Limb (tissue), 2 donors: ENCODE results near the gene ECEL1.

Experiments used
- DNase-seq, 2 donors: peaks; one replicate each; pipeline ENCODE4 v3.0.0-alpha.2; 2016; ENCODE audit errors: extremely low spot score in 2 of 2

ECEL1 gene

DNA sequence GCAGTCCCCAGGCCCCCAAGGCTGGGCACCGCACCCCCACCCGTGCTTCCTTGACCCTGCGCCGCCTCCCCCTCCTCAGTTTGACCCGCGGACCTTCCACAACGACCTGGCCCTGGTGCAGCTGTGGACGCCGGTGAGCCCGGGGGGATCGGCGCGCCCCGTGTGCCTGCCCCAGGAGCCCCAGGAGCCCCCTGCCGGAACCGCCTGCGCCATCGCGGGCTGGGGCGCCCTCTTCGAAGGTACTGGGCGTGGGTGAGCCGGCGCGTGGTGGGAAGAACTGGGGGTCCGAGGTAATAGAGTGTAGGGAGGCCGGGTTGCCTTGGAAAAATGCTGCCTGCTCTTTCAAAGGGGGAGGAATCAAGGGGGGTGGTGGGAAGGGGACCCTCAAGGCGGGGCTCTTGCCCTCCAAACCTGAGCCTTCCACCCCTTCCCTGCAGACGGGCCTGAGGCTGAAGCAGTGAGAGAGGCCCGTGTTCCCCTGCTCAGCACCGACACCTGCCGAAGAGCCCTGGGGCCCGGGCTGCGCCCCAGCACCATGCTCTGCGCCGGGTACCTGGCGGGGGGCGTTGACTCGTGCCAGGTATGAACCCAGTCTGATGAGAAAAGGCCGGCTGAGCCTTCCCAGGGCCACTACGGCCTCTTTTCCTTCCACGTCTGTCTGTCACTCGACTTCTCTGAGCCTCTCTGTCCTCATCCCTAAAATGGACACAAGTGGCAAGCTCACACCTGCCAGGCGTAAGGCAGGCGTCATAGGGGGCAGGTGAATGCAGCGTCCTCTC, 35.2 kb upstream of the ECEL1 start:
- no peak for DNase-seq

DNA sequence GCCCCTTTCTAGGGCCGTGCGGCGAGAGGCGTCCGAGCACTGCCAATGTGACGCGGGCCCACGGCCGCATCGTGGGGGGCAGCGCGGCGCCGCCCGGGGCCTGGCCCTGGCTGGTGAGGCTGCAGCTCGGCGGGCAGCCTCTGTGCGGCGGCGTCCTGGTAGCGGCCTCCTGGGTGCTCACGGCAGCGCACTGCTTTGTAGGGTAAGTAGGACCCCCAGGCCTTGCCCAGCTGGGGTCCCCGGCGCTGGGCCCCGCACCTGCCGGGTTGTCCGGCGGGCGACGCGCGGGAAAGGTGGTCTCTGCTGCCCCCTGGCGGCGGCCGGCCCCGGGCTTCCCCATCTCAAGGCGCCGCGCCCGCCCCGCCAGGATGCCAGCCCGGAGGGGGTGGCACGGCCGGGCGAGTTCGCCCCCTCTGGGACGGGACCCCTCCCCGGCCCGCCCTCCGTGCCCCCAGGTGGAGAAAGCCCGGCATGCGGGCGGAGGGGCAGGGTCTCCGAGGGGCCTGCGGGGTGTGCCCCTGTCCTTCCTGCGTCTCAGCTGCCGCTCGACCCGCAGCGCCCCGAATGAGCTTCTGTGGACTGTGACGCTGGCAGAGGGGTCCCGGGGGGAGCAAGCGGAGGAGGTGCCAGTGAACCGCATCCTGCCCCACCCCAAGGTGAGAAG, 34.5 kb upstream of the ECEL1 start:
- peak in 1 of 2 donors; percentile 86 for DNase-seq

DNA sequence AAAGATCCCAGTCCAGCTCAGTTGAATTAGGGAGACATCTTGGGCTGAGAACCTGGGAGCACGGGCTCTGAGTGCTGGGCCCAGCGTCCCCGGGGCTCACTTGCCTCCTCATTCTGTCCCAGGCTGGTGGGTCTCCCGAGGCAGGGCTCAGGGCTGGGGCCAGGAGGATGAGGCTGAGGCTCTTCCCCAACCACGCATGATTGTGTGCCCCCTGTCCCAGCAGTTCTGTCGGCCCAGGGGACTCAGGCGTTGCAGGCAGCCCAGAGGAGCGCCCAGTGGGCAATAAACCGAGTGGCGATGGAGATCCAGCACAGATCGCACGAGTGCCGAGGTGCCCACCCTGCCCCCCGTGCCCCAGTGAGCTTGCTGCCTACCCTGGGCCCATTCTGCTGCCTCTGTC, 33.5 kb upstream of the ECEL1 start:
- DNase-seq, result no peak

DNA sequence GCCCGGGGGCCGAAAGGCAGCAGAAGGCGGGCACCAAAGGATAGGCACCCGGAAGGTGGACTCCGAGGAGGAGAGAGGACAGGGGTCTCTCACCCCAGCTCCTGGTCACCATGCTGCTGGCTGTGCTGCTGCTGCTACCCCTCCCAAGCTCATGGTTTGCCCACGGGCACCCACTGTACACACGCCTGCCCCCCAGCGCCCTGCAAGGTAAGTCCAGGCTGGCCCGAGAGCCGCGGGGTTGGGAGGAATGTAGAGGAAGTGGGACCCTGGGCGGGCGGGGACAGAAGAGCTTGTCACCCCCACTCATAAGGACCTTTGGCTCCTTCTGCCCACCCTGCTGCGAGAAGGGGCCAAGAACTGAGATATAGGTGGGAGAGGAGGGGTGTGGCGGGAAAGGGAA, 32.9 kb upstream of the ECEL1 start:
- DNase-seq, result no peak

DNA sequence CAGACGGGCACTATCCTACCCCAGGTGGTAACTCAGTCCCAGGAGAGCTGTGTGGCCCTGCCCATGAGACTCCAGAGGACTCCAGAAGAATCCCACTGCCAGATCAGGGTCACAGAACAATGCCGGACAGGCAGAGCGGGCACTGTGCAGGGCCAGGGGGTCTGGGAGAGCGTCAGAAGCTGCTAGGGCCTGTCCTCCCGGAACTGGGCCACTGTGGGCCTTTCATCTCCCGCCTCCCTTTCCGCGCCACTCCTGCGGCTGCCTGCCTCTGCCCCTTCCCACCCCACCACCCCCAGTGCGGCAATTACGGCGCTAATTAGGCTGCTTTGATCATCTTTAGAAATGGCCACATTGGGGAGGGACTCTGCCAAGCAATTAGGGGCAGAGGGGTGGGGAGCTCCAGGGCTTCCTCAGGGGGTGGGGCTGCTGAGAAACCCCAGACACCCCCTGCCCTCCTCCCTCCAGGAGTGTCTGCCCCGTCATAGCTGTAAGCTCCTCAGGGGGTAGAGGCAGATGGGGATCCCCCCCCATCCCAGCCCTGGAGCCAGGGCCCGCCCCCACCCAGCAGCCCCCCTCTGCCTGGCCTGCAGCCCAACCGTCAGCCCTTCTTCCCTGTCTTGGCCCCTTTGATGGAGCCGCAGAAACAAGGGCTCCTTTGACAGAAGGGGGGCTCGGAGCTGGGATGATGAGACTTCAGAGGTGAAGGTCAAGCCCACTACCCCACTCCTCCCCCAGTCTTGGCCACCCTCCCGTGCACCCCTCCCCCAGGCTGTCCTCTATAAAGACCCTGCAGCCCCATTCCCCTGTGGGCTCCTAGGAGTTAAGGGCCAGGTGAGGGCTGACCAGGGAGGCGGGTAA, 32.2 kb upstream of the ECEL1 start, which contains the start of gene PRSS56:
PRSS56 (plus strand) TSS at position 808 of the 858 bp plus-strand sequence. CDS start 211 bp downstream, outside the sequence.
- peak in 1 of 2 donors; percentile 65 for DNase-seq

DNA sequence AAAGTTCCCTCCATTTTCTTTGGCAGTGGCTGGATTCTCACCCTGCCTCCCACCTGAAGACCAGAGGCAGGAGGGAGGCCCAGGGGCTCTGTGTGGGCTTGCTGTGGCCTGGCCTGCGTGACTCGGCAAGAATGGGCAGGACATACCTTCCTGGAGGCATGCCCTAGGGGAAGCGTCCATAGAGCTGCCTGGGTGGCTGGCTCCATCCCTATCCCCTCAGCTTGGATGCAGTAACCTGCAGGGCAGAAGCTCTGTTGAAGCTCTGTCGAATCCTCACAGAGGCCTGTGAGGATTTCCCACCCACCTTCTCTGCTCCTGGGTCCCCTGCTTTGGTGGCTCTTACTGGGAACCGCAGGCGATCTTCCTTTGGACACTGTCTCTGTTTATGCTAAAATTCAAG, 31.2 kb upstream of the ECEL1 start:
- no peak for DNase-seq

DNA sequence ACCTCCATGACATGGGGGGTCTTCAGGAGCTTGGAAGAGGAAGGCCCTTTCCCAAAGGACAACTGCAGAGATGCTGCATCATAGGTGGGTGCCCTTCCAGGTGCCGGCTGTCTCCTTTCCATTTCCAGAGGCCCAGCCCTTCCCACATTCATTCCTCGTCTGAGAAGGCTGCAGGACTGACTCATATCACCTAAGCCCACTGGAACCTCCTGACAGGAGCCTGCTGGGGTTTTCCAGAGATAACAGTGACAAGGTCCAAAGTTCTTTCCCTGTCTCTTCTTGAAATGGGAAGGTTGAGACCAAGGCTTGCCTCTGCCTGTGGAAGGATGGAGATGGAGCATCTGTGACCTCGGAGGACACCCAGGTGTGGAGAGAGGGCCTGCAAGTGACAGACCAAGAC, 28.9 kb upstream of the ECEL1 start:
- no peak for DNase-seq

DNA sequence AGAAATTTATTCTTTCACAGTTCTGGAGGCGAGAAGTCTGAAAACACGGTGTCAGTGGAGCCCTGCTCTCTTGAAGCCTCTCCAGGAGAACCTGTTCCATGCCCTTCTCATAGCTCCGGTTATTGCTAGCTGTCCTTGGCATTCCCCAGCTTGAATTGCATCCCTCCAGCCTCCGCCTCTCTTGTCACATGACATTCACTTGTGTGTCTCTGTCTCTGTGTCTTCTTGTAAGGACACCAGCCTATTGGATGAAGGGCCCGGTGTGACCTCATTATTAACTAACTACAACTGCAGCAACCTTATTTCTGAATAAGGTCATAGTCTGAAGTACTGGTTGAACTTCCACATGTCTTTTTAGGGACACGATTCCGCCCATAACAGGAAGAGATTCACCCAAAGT, 28.0 kb upstream of the ECEL1 start:
- DNase-seq, result no peak

DNA sequence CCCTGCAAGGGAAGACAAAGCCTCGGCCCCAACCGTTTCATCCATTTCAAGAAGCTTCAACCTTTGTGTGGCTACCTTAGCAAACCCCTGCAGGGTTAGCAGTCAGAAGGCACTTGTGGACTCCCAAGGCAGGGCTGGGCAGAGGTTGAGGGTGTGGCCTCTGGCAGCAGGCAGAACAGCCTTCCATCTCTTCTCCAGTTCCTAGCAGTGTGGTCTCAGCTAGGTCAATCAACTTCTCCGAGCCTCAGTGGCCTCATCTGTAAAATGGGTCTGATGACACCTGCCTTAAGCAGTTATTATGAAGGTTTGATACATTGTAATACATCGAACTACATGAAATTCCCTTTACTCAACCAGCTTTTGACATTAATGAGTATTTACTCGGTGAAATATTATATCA, 25.7 kb upstream of the ECEL1 start:
- no peak for DNase-seq

DNA sequence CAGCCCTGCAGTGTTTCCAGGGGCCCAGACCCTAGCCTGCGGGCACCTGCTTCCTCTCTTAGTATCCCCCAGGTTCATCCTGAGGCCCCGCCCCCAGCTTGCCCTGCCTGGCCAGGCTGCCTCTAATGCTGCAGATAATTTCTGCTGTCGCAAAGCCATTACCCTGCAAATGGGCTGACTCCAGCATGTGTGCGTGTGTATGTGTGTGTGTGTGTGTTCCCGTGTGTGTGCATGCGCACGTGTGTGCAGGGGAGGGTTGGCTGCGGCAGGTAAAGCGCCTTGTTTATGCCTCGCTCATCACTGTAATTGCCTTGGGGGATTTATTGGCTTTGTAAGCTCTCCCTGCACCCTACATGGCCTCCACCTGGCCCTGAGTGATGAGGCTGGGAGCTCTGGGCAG, 25.0 kb upstream of the ECEL1 start:
- DNase-seq, result peak in 1 of 2 donors; percentile 78

DNA sequence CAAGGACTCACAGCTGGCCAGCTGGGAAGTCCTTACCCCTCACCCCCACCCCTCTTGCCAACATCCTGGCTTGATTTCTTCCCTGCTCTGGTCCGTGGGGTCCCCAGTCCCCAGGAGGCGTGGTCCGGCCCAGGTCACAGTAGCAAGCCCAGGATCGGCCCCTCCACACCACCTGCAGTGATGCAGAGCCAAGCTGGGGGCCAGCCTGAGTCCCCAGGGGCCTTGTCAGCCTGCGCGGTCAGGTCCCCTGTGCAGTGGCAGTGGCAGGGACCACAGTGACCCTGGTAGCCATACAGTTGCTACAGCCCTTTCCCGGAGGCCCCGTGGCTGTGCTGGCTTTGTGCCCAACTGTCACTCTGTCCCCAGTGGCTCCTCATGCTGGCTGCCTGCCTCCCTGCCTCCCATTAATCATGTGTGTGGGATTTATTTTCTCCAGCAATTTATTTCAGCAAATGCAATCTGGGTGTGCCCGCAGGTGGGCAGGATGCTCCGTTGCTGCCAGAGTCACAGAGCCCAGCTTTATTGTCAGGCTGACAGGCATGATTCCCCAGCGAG, 23.8 kb upstream of the ECEL1 start:
- DNase-seq, result peak in 1 of 2 donors; percentile 50

DNA sequence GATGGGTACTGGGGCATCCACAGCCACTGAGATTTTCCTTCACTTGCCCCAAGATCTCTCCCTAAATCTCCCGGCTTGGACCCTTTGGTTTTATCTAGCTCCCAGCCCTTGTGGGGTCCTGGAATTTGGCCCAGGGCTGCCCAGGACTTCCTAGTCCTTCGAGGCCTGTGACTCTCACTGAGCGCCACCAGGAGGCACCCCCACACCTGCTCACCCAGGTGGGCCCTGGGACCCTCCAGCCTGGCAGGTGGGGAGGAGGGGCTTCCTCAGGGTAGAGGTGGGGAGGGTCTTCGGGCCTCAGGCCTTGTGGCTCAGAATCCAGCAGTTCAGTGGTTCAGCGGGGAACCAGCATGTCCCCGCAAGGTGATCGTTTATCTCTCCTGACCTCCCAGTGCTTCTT, 20.6 kb upstream of the ECEL1 start:
- DNase-seq, result no peak

DNA sequence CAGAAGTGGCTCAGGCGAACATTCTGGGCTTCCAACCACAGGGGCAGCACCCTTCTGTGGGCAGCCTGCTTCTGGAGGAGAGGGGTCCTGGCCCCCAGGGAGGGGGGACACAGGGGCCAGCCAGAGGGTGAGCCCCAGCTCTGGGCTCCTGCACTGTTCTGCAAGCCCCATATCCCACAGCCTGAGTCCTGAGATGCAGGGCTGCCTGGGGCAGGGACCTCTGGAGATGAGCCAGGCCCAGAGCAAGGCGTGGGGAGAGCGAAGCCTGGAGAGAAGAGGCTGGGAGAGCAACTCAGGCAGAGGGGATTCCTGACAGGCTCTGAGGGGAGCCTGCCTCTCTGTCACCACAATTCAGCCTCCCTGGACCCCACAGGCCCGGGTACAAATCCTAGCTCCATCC, 19.1 kb upstream of the ECEL1 start:
- DNase-seq, result no peak

DNA sequence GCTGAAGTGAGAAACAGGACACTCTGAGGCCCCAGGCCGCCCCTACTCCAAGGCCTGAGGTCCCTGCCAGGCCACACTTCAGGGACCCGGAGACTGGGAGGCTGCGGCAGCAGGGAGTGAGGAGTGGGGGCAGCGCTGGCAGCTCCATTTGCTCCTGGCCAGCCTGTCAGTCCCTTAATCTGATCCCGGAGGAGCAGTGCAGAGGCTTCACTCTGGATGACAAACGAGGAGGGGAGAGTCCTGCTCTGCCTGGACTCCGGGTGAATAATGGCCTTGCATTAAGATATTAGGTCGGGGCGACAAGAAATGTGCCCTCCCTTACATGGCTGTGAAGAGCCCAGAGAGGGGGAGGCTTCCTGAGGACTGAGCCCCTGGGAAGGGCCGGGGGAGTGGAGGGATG, 18.2 kb upstream of the ECEL1 start:
- DNase-seq, result no peak

DNA sequence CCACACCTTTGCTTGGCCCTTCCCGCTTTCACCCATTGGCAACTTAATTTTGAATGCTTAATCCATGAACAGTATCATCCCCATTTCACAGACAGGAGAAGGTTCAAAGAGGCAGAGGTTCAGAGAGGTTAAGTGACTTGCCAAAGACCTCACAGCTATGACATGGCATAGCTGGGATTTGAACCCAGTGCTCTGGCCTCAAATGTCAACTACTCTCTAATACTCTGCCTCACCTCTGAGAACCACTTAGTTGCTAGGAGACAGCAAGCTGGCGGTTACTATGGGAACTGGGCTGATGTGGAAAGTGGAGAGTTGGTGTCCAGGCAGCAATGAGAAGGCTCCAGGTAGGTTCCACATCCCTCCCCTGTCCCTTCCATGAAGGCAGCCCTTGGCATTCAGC, 16.8 kb upstream of the ECEL1 start:
- no peak for DNase-seq

DNA sequence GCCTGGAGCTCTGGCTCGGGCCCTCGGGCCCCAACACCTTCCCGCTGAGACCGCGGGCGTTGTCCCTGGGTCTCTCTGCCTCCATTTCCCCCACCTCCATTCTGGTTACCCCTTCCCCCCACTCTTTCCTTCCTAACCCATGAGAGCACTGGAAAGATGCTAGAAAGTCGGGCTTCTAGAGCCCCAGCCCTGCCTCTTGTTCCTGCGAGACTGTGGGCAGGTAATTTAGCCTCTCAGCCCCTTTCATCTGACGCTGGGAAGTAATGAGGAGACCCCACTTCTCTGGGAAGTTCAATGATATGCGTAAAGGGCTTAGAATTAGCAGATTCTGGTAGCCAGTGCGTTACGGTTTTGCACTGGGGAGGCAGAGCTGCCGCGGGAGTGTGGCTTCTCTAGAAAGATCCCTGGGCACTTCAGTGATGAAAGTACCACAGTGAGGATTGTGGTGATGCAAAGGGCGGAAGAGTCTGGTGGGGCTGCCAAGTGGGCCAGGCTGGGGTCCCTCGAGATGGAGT, 16.2 kb upstream of the ECEL1 start:
- no peak for DNase-seq

DNA sequence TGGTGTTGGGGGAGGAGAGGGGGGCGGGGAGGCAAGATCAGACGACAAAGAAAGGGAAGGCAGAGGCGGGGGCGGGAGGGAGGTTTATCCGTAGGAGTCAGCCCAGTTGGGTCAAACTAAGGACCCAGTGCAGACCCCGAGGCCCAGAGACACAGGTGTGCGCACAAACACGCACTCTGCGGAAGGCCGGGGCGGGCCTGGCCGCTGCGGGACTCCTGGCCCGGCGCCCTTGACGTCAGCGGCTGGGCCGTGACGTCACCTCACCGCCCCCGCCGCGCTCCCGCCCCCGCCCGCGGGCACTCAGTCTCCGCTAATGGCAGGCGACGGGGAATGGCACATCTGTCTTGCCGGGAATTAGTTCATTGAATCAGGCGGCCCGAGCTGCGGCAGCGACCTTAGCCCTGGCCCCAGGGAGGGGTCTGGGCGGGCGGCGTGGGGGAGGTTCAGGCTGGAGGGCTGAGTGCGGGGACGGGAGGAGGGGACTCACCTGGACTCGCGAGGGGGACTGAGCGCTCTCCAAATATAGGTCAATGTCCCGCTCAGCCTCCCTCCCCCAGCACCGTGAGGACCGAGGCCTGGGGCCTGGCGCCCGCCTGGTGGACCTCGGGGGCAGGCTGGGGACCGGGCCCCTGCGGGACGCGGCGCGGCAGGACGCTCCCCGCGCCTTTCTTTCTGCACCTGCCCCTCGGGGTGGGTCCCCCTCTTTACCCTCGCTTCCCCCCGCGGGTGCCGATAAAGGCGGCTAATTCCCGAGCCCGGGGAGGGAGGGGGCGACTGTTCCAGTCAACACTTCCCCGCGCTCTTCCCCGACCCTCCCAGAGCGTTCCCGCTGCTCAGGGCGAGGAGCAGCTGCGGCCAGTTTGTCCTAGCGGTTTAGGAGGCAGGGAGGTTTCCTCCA, 15.5 kb upstream of the ECEL1 start:
- DNase-seq, result peak; percentile 29 to 82

DNA sequence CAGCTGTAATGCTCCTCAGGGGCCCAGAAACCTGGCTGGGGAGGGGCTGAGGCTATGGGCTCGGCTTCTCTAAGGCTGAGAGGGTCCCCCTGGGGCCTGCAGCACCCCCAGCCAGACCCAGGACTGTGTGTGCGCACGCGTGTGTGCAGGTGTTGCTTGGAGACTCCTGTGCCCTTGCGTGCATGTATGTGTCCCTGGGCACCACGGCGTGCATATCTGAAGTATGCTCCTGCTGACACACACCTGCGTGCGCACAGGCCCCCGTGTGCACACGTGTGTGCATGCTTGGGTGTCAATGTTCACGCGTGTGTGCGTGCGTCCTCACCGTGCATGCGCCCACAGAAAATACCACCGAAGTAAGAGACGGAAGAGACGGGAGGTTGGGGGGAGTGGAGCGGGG, 14.9 kb upstream of the ECEL1 start:
- peak in 1 of 2 donors; percentile 59 for DNase-seq

DNA sequence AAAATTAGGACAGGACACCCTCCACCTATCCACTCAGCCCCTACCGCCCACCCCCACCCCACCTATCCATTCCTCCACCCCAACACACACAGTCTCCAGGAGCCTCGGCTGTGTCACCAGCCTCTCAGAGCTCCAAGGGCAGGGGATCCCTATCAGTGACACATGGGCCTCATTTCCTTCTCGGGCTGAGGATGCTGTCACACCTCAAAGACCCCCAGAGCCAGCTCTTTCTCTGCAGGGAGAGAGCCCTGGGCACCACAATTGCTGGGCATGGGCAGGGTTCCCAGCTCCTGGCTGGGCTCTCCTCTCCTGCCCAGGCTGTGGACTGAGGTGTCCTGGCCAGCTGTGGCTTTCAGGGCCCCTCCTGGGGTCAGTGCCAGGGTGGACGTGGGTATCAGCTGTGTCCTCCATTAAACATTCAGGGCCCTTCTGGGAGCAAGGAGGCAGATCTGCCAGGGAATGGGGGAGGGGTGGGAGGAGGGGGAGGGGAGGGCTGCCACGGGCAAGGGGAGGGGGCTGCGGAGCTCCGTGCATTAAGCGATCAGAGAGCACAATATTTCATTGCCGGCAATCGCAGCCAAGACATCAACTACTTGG, 14.3 kb upstream of the ECEL1 start:
- DNase-seq, result peak in 1 of 2 donors; percentile 62

DNA sequence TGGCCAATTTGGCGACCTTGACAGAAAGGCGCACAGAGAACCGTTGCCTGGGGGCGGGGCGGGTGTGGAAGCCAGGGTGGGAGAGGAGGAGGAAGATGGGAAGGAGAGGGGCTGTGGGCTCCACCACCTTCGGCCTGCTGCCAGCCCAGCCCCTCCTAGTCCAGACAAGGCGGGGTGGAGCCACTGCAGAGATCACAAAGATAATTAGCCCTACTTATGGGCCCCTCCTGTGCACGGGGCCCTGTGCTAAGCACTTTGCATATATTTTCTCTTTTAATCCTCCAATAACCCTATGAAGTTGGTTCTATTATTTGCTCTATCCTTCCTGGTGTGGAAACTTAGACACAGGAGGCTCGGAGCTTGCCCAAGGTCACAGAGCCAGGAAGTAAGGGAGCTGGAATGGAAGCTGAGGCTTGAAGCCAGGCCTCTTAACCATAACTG, 13.7 kb upstream of the ECEL1 start:
- DNase-seq, result no peak
